Stimulated activated CD4-positive, alpha-beta T cell treated with anti-CD3 and anti-CD28 coated beads, TNF-alpha, amount 100 ng/mL, for 48 hours (primary cell): ENCODE measurements around the gene NCAPD2.
A peak's percentile ranks its signal among the peaks of the same experiment; 100 is the strongest.
"Not testable (repeated sequence)": the region's sequence is repeated elsewhere in the genome, so short reads cannot be mapped to it uniquely, and the experiment has no call there.

ENCODE experiments used
- DNase-seq, 3 donors: peaks; one replicate each; pipeline ENCODE4 v3.0.0-alpha.2; 2020; ENCODE audit warnings: low read depth in 3 of 3

NCAPD2 gene

GRCh38 chr12:6548966-6549683 is 55.2 kb downstream of the NCAPD2 start:
- no peak for DNase-seq

- no peak for DNase-seq
These were observed 55.8 kb downstream of the NCAPD2 start for GRCh38 chr12:6549684-6550151.

GRCh38 chr12:6550294-6551062 is 56.6 kb downstream of the NCAPD2 start:
- no peak for DNase-seq

DNA sequence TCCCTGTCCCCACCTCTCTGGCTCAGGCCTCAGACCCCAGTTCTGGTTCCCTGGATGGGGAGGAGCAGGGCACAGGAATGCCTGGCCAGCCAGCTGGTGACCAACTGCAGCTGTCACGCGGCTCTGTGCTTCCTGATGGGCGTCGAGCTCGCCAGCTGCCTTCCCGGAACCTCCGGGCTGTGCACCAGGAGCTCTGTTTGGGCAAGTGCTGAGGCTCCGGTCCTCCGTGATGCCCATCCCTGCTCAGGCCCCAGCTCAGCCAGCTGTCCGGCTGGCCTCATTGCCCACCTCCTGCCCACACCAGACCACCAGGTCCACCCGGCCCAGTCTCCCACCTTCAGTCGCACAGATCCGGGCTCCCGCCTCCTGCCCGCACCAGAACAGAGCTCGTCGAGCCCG is 57.2 kb downstream of the NCAPD2 start:
- no peak for DNase-seq

GRCh38 chr12:6551496-6552139 is 57.7 kb downstream of the NCAPD2 start:
- no peak for DNase-seq

- no peak for DNase-seq
These were observed 58.2 kb downstream of the NCAPD2 start for GRCh38 chr12:6552140-6552551.

- no peak for DNase-seq
These were observed 59.4 kb downstream of the NCAPD2 start for GRCh38 chr12:6553051-6553868.

GRCh38 chr12:6554168-6555017 is 60.5 kb downstream of the NCAPD2 start:
- DNase-seq: peak in 2 of 3 donors; percentile 64 to 70

GRCh38 chr12:6555018-6555691 is 61.3 kb downstream of the NCAPD2 start:
- DNase-seq: no peak

GRCh38 chr12:6556496-6556817 is 62.6 kb downstream of the NCAPD2 start:
- not testable (repeated sequence) for DNase-seq

DNA sequence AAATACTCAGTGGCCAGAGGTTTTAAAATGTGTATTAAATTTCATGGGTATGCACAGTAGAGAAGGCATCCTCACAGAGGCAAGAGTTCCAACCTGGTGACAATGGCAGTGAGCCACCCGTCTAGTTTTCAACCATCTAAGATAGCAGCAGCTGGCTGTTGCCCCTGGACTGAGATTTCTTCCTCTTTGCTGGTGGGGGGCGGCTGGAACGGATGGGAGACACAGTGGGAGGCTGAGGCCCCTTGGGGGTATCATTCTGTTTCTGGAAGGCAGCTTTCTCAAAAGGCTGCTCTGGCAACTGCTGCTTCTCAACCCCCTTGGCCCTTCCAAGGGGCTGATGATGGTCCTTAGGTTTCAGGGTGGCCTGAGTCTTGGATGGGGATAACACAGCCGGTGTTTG is 63.0 kb downstream of the NCAPD2 start:
- no peak for DNase-seq

DNA sequence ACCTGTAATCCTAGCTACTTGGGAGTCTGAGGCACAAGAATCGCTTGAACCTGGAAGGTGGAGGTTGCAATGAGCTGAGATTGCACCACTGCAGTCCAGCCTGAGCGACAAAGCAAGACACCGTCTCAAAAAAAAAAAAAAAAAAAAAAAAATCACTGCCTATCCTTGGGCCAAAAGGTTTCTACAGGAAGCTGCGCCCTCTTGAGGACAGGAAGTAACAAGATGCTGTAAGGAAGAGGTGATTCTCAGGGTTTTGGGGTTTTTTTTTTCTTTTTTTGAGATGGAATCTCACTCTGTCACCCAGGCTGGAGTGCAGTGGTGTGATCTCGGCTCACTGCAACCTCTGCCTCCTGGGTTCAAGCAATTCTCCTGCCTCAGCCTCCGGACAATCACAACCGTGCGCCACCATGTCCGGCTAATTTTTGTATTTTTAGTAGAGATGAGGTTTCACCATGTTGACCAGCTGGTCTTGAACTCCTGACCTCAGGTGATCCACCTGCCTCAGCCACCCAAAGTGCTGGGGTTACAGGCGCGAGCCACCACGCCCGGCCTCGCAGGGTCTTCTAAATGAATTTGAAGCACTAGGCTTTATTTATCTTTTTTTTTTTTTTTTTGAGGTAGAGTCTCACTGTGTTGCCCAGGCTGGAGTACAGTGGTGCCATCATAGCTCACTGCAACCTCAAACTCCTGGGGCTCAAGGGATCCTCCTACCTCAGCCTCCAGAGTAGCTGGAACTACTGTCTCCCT is 64.3 kb downstream of the NCAPD2 start:
- DNase-seq: not testable (repeated sequence)

- DNase-seq: no peak
These were observed 65.6 kb downstream of the NCAPD2 start for GRCh38 chr12:6559500-6559899.

- DNase-seq: no peak
These were observed 66.8 kb downstream of the NCAPD2 start for GRCh38 chr12:6560501-6561205.

GRCh38 chr12:6562881-6563280 is 69.0 kb downstream of the NCAPD2 start:
- DNase-seq: no peak

- DNase-seq: peak in 1 of 3 donors; percentile 70
These were observed 69.6 kb downstream of the NCAPD2 start for GRCh38 chr12:6563448-6564050.

DNA sequence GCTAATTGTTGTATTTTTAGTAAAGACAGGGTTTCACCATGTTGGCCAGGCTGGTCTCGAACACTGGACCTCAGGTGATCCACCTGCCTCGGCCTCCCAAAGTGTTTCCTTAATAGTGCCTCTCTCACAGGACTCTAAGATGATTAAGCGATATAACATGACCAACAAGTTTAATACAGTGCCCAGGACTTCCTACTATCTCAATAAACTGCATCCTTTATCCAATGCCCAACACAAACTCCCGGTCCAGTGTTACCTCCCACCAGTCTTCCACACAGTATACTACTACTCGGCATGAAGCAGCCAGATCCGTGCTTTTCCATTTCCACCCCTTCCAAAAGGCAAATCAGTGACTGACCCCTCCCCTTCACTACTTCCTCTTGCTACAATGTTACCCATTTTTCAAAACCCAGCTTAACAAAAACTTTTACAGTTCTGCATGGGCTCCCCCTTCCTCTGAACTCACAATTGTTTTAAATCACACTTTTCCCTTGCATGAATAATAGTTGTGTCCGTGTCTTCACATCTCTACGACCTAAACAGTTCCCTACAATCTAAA is 73.3 kb downstream of the NCAPD2 start:
- no peak for DNase-seq

DNA sequence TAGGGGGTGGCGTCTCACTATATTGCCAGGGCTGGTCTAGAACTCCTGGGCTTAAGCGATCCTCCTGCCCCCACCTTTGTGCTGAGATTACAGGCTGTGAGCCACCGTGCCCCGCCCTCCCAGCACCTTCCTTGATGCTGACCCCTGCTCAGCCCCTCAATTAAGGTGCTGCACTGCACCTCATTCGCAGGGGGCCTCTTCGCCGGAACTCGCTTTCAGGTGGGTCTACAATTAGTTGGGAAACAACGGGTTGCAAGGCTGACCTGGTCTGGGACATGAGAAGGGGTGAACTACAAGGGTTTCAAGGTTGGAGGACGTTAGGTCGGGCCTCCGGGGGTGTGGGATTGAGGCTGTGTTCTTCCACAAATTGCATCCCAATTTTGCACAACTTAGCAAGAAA is 75.4 kb downstream of the NCAPD2 start:
- DNase-seq: no peak
